ENCODE results near the gene LARGE2. TPM values are rescaled to one million over a fixed set of nuclear protein-coding genes. Genes with fewer than 3 reads are reported as not detected.
A peak's percentile ranks its signal among the peaks of the same experiment; 100 is the strongest.

LARGE2 gene
- total RNA-seq, 2 donors from 2014 or later = 0.62 to 1.1 TPM

DNA sequence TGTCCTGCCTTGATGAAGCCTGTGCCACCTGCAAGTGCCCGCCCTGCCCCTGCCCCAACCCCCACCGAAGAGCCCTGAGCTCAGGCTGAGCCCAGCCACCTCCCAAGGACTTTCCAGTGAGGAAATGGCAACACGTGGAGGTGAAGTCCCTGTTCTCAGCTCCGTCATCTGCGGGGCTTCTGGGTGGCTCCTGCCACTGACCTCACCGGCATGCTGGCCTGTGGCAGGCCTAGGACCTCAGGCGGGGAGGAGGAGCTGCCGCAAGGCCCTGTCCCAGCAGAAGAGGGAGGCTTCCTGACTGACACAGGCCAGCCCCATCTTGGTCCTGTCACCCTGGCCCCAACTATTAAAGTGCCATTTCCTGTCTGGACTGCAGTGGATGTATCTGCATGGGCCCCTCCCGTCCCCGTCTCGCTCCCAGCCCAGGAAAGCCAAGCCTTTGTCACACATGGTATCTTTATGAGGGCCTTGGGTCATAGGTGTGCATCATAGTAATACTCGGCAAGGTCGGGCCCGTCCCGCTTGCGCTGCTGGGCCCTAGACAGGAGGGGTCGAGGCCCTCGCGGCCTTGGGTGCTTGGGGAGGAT lies 16.3 kb upstream of the LARGE2 start:
- Mint-ChIP-seq H3K27ac (no peak overlapping the region), H3K36me3 (no peaks in the 10 kb centered on the region), H3K9me3 (no peaks in the 10 kb centered on the region)
- ATAC-seq (peak; percentile 8 to 74), DNase-seq (ENCODE audit: low spot score in 2 of 2) (no peak)

DNA sequence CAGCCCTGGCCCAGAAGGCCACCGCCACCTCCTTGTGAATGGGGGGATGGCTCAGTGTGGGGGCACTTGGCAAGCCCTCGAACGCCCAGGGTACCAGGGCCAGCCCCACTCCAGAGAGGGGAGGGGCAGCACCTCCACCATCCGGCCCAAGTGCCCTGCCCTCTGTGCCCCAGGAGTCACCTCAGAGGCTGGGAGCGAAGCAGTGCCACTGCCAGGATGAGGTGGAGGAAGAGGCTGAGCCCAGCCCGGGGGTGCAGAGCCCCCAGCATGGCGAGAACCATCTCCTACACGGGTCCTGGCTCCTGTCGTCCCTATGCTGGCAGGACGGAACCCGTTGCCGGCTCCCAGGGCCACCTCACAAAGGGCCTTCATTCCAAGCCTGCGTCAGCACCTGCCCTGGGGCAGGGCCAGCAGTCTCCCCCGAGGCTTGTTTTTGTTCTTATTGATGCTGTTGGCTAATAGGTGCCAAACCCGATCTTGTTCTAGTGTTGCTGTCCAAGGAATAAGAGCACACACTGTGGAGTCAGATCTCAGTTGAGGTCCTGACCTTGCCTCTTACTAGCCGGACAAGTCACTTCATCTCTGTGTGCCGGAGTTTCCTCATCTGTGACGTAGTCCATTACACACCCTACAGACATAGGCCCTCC lies 15.4 kb upstream of the LARGE2 start, which contains the start of gene FREY1:
Gene FREY1, minus strand, starts transcription at position 307 of the 647 bp plus-strand sequence. Its CDS starts 26 bp downstream, at position 281.
- Mint-ChIP-seq H3K9me3 (no peaks in the 10 kb centered on the region), H3K36me3 (no peaks in the 10 kb centered on the region), H3K27ac (peak within 1 kb of the TSS in 1 of 2 donors; percentile 37)
- no peak for ATAC-seq
- DNase-seq (ENCODE audit: low spot score in 2 of 2) = no peak

GRCh38 chr11:45907911-45908370 lies 14.5 kb upstream of the LARGE2 start:
- ATAC-seq = no peak

GRCh38 chr11:45909594-45910475 lies 12.6 kb upstream of the LARGE2 start:
- H3K27ac Mint-ChIP-seq = no peak overlapping the region
- ATAC-seq (no peak), DNase-seq (ENCODE audit: low spot score in 2 of 2) (no peak)
- no peaks in the 10 kb centered on the region for H3K9me3 Mint-ChIP-seq
- no peaks in the 10 kb centered on the region for H3K36me3 Mint-ChIP-seq

More at GRCh38 chr11:45907911-45908370, 14.5 kb upstream of the LARGE2 start:
- H3K9me3 Mint-ChIP-seq = no peaks in the 10 kb centered on the region
- no peak for DNase-seq (ENCODE audit: low spot score in 2 of 2)
- H3K27ac Mint-ChIP-seq = peak overlapping the region; percentile 12 to 37
- H3K36me3 Mint-ChIP-seq = no peaks in the 10 kb centered on the region

GRCh38 chr11:45910623-45911022 lies 11.8 kb upstream of the LARGE2 start:
- ATAC-seq (no peak), DNase-seq (ENCODE audit: low spot score in 2 of 2) (no peak)
- Mint-ChIP-seq H3K36me3 (no peaks in the 10 kb centered on the region), H3K9me3 (no peaks in the 10 kb centered on the region), H3K27ac (peak overlapping the region in 1 of 2 donors; percentile 37)

DNA sequence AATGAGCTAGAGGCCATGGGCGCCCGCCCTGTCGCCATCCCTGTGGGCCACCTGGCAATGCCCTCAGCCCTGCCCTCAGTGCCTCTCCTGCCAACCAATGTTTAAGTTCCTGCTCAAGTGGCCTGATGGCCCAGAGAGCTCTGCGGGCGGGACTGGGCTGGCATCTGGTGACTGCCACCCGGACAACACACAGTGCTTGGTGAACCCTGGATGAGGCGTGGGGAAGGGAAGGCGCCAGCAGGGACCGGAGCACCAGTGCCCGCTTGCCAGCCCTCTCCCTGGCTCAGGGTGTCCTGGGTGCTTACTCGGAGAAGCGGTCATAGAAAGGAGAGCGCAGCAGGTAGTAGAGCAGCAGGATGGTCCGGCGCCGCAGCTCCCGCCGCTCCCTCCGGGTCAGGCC lies 8.9 kb upstream of the LARGE2 start:
- ATAC-seq (no peak), DNase-seq (ENCODE audit: low spot score in 2 of 2) (no peak)
- no peaks in the 10 kb centered on the region for H3K9me3 Mint-ChIP-seq
- peak overlapping the region; percentile 8 to 86 for H3K27ac Mint-ChIP-seq
- H3K36me3 Mint-ChIP-seq = no peaks in the 10 kb centered on the region

- ATAC-seq (no peak), DNase-seq (ENCODE audit: low spot score in 2 of 2) (no peak)
- H3K9me3 Mint-ChIP-seq = no peaks in the 10 kb centered on the region
- peak overlapping the region in 1 of 2 donors; percentile 8 for H3K27ac Mint-ChIP-seq
- H3K36me3 Mint-ChIP-seq = no peaks in the 10 kb centered on the region
Observed at GRCh38 chr11:45913942-45914635, 8.4 kb upstream of the LARGE2 start.

- DNase-seq (ENCODE audit: low spot score in 2 of 2) (no peak), ATAC-seq (no peak)
- no peaks in the 10 kb centered on the region for H3K9me3 Mint-ChIP-seq
- H3K36me3 Mint-ChIP-seq = no peaks in the 10 kb centered on the region
- H3K27ac Mint-ChIP-seq = no peak overlapping the region
Observed at GRCh38 chr11:45915446-45915845, 7.0 kb upstream of the LARGE2 start.

- Mint-ChIP-seq H3K9me3 (no peaks in the 10 kb centered on the region), H3K27ac (peak overlapping the region; percentile 95 to 99), H3K36me3 (no peaks in the 10 kb centered on the region)
- DNase-seq (ENCODE audit: low spot score in 2 of 2) (no peak), ATAC-seq (no peak)
Observed at GRCh38 chr11:45917286-45917622, 5.2 kb upstream of the LARGE2 start.

DNA sequence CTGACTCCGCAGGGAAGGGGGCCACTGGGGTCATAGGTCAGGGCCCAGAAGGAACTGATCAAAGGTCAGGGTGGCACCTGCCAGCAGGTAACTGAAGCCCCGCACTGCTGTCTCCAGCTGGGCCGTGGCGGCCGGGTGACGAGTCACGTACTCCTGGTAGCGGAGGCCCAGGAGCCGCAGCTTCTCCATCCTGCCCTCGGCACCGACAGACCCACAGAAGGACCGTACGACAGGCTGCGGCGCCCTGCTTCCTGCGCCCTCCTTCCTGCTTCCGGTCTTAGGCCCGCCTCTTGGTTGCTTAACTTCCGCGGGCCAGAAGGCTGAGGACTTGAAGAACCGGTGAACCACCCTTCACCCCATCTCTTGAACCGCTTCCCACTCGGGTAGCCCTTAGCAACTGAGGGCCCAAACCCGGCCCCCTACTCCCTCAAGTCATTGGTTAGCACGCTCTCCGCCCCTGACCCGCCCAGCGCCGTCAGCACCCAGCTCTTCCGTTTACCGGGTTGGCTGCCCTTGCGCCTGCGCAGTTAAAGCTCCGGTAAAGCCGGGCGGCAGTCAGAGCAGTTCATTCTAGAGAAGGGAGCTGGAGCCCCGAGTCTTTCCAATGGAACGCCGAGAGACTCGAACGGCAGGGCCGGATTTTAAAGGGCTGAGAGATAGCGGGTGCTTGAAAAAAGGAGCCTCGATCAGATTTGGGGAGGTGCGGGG lies 4.7 kb upstream of the LARGE2 start, which contains the start of gene PEX16:
Gene PEX16, minus strand, starts transcription at position 255 of the 708 bp plus-strand sequence. Its CDS starts 66 bp downstream, at position 189.
- H3K9me3 Mint-ChIP-seq = no peaks in the 10 kb centered on the region
- peak; percentile 93 to 96 for ATAC-seq
- H3K36me3 Mint-ChIP-seq = no peaks in the 10 kb centered on the region
- H3K27ac Mint-ChIP-seq = peak within 1 kb of the TSS; percentile 95 to 99
- DNase-seq (ENCODE audit: low spot score in 2 of 2) = peak; percentile 92 to 96

DNA sequence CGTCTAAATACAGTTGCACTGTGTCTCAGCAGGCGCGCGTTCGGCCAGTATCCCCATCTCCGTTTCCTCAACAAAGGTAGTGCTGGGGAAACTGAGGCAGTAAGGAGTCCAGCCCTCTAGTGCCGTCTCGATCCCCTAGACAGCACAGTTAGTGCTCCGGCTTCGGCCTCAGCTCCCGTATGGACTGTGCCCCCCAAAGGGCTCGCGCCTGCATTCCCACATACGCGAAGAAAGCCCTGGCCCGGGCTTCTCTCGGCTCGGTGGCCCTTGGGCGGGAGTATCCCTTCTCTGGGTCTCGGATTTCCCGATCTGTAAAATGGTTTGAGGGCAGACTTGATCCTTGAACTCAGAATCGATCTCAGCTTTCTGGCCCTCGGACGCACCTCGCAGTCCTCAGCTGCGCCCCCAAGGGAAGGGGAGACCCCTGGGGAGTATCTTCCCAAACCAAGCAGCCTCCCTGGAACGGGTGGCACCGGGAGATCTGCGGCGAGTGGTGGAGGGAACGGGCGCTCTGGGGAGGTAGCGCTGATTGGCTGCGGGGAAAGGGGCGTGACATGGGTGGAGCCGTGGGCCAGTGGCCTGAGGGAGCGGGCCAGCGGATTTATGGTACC lies 4.0 kb upstream of the LARGE2 start:
- Mint-ChIP-seq H3K27ac (peak overlapping the region; percentile 95 to 99), H3K9me3 (no peaks in the 10 kb centered on the region), H3K36me3 (no peaks in the 10 kb centered on the region)
- DNase-seq (ENCODE audit: low spot score in 2 of 2) (peak; percentile 67 to 80), ATAC-seq (peak; percentile 50 to 51)

DNA sequence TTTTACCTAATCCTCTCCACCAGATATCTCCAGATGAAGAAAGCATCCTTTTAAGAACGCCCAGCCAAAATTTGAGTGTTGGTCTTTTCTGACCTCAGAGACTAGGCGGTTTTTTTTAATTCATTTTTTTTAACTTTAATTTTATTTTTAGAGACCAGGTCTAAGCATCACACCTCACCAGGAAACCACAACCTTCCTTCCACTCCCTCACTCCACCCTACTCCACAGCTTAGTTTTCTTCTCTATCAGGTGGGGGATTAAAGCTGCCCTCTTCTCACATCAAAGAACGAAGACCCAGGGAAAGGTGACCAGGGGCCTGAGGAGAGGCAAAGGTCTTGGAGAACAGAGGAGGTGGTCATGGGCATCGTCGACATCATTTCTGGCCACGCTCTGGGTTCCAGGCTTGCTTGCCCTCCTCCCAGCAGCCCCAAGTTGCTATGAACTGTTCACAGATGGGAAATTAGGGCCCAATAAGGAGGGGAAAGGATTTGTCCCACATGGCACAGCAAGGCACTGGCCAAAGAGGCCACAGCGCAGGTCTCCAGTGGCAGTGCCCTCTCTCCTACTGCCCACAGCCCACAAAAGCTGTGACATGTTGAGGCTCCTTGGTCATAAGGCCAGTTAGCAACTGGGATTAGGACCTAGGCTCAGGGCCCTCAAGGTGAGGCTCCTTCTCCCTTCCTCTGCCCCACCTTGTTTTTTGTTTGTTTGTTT lies 3.3 kb upstream of the LARGE2 start:
- ATAC-seq = no peak
- DNase-seq (ENCODE audit: low spot score in 2 of 2) = no peak
- Mint-ChIP-seq H3K27ac (peak overlapping the region in 1 of 2 donors; percentile 95), H3K9me3 (no peaks in the 10 kb centered on the region), H3K36me3 (no peaks in the 10 kb centered on the region)

DNA sequence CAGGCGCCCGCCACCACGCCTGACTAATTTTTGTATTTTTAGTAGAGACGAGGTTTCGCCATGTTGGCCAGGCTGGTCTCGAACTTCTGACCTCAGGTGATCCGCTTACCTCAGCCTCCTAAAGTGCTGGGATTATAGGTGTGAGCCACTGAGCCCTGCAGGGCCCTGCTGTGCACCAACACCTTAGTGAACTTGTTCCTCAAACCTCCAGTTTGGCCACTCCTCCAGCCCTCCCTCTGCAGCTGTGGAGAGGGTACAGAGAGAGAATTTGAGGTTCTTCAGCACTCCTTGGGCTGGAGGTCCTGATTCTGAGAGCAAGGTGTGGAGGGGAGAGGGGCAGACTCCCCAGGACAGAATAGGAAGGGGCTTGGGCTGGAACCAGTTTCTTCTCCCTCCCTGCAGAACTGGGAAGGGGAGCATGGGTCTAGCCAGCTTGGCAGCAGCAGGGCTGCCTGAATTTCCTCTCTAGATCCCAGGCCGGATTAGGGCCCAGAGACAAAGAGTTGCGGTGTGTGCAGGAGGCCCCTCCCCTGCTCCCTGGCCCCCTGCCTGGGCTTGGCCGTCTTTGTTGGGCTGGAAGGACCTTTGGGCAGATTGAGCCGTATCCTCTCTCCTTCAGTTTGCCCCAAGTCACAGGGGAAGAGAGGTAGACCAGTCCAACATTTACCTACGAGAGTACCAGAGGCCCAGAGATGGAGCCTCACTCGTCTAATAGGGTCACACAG lies 2.5 kb upstream of the LARGE2 start:
- H3K36me3 Mint-ChIP-seq = no peaks in the 10 kb centered on the region
- no peak overlapping the region for H3K27ac Mint-ChIP-seq
- DNase-seq (ENCODE audit: low spot score in 2 of 2) (no peak), ATAC-seq (no peak)
- H3K9me3 Mint-ChIP-seq = no peaks in the 10 kb centered on the region

DNA sequence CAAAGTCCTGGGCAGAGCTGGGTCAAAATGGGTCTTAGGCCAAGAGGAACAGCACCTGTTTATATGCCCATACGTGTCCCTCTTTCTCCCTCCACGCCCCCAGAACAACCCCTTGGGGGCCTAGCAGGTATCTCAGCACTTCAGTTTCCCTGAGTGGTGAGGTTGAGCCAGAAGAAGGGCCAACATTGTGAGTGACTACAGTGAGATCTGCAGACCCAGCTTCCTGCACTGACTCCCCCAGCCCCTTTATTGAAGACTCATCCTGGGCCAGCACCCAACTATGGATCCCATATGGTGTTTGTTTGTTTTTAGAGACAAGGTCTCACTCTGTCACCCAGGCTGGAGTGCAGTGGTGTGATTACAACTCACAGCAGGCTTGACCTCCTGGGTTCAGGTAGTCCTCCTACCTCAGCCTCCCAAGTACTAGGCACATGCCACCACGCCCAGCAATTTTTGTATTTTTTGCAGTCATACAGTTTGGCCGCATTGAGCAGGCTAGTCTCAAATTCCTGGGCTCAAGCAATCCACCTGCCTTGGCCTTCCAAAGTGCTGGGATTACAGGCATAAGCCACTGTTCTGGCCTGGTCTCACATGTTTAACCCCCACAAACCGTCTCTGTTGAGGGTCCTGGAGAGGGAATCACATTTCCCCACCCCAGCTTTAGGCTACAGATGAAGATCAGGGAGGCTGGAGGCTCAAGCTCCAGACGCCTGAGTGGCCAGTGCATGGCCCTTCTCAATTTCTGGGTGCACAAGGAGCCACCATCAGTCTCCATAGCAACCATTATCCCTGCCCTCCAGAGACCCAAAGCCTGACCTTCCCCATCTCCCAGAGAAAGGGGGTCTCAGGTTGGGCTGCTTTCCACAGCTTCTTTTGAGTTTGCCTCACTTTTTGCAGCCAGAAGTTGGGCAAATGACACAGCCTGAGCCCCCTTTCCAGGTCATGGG lies 1.7 kb upstream of the LARGE2 start:
- H3K27ac Mint-ChIP-seq = no peak overlapping the region
- H3K36me3 Mint-ChIP-seq = no peaks in the 10 kb centered on the region

More for the DNA sequence above, 1.7 kb upstream of the LARGE2 start:
- DNase-seq (ENCODE audit: low spot score in 2 of 2) = peak in 1 of 2 donors; percentile 48
- no peaks in the 10 kb centered on the region for H3K9me3 Mint-ChIP-seq
- no peak for ATAC-seq
